GM21619 (cell line): ENCODE measurements around the gene LGALS1.

ENCODE experiments used
- ATAC-seq: cut with Tn5 transposase; IDR thresholded peaks from one replicate; pipeline ENCODE4 v1.9.1; 2021; ENCODE audit not compliant: unreplicated experiment

Gene LGALS1

GRCh38 chr22:37674951-37675929 lies at the start of gene LGALS1:
Gene LGALS1, plus strand, starts transcription at chr22:37675636. Its CDS starts 67 bp downstream, at chr22:37675703.
- peak; percentile 44 for ATAC-seq

- no peak for ATAC-seq
Measured at GRCh38 chr22:37625737-37626136, 49.7 kb upstream of the LGALS1 start.

- ATAC-seq: no peak
Measured at GRCh38 chr22:37626144-37626543, 49.3 kb upstream of the LGALS1 start.

- ATAC-seq: no peak
Measured at GRCh38 chr22:37626556-37627075, 48.8 kb upstream of the LGALS1 start.

GRCh38 chr22:37627121-37627520 lies 48.3 kb upstream of the LGALS1 start:
- no peak for ATAC-seq

- no peak for ATAC-seq
Measured at GRCh38 chr22:37627545-37627944, 47.9 kb upstream of the LGALS1 start.

- ATAC-seq: no peak
Measured at GRCh38 chr22:37628830-37629229, 46.6 kb upstream of the LGALS1 start.

- ATAC-seq: no peak
Measured at GRCh38 chr22:37629928-37630327, 45.5 kb upstream of the LGALS1 start.

- no peak for ATAC-seq
Measured at GRCh38 chr22:37630839-37631435, 44.5 kb upstream of the LGALS1 start.

- no peak for ATAC-seq
Measured at GRCh38 chr22:37631448-37632173, 43.8 kb upstream of the LGALS1 start.

GRCh38 chr22:37632174-37633088 lies 43.0 kb upstream of the LGALS1 start:
- ATAC-seq: no peak

- ATAC-seq: peak; percentile 49
Measured at GRCh38 chr22:37633089-37633624, 42.3 kb upstream of the LGALS1 start.

GRCh38 chr22:37633625-37634416 lies 41.6 kb upstream of the LGALS1 start:
- peak; percentile 44 for ATAC-seq

GRCh38 chr22:37634417-37634924 lies 41.0 kb upstream of the LGALS1 start:
- no peak for ATAC-seq

GRCh38 chr22:37635157-37635556 lies 40.3 kb upstream of the LGALS1 start:
- no peak for ATAC-seq

GRCh38 chr22:37636186-37636948 lies 39.1 kb upstream of the LGALS1 start:
- ATAC-seq: no peak

GRCh38 chr22:37636949-37637273 lies 38.5 kb upstream of the LGALS1 start:
- no peak for ATAC-seq

- ATAC-seq: no peak
Measured at GRCh38 chr22:37638391-37639069, 36.9 kb upstream of the LGALS1 start.
